Neural crest cell (in vitro differentiated cells): ENCODE data around the gene TMPRSS11A. TPM values are rescaled to one million over a fixed set of nuclear protein-coding genes. Genes with fewer than 3 reads are reported as not detected.

Experiments
- DNase-seq: peaks from one replicate; pipeline ENCODE4 v3.0.0; 2021; ENCODE audit warnings: low read depth, mixed read lengths, low spot score
- H3K27ac Mint-ChIP-seq: one replicate; pipeline ENCODE4 v1.8.0; 2021; ENCODE audit warnings: mild to moderate bottlenecking, mixed read lengths; ENCODE audit not compliant: unreplicated experiment
- H3K27me3 Mint-ChIP-seq: 2 replicates; pipeline ENCODE4 v1.8.0; 2021; ENCODE audit warnings: low read depth, mild to moderate bottlenecking, mixed read lengths
- H3K36me3 Mint-ChIP-seq: 2 replicates; pipeline ENCODE4 v1.8.0; 2021; ENCODE audit warnings: low read depth, mild to moderate bottlenecking, mixed read lengths
- H3K4me1 Mint-ChIP-seq: 2 replicates; pipeline ENCODE4 v1.8.0; 2021; ENCODE audit warnings: mixed read lengths
- H3K4me3 Mint-ChIP-seq: one replicate; pipeline ENCODE4 v1.8.0; 2021; ENCODE audit warnings: mild to moderate bottlenecking, mixed read lengths
- H3K9me3 Mint-ChIP-seq: 2 replicates; pipeline ENCODE4 v1.8.0; 2021; ENCODE audit warnings: mixed read lengths
- CTCF ChIP-seq: fragments of 200-600 bp; sonication (generic); conservative IDR thresholded peaks from 2 replicates; pipeline ENCODE4 v1.5.0; 2021; ENCODE audit warnings: antibody characterized with exemption, mild to moderate bottlenecking
- total RNA-seq: library from RNA; stranded (reverse); gene quantifications from 2 replicates; pipeline ENCODE4 v1.2.1, GENCODE V29; 2021

TMPRSS11A gene
- total RNA-seq, 1 donor from 2014 or later, result not detected

DNA sequence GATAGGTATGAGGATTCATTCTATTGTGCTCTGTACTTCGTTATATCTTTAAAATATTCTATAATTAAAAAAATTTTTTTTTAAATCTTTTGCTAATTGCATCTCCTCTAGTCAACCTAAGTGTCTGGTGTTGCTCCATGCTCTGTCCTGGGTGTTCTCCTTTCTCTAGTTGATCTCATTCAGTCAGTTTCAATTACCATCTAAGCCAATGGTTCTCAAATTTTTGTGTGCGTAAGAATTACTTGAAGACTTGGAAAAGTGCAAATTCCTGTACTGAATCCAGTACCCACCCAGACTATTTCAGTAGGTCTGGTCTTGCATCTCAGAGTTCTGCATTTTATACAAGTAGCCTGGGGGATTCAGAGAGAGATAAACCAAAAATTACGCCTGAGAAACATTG is 86.2 kb downstream of the TMPRSS11A start:
- no peak overlapping the region for H3K27ac Mint-ChIP-seq
- TF ChIP-seq CTCF, result no peak
- H3K9me3 Mint-ChIP-seq, result no peaks in the 10 kb centered on the region
- DNase-seq, result no peak
- no peaks in the 10 kb centered on the region for H3K36me3 Mint-ChIP-seq
- no peak overlapping the region for H3K4me3 Mint-ChIP-seq
- no peaks in the 10 kb centered on the region for H3K4me1 Mint-ChIP-seq
- no peaks in the 10 kb centered on the region for H3K27me3 Mint-ChIP-seq

- Mint-ChIP-seq H3K4me1 (no peaks in the 10 kb centered on the region), H3K27me3 (no peaks in the 10 kb centered on the region), H3K36me3 (no peaks in the 10 kb centered on the region), H3K27ac (no peak overlapping the region), H3K4me3 (no peak overlapping the region), H3K9me3 (no peaks in the 10 kb centered on the region)
- no peak for TF ChIP-seq CTCF
- no peak for DNase-seq
Observed at GRCh38 chr4:67874986-67875385, 88.3 kb downstream of the TMPRSS11A start.

- Mint-ChIP-seq H3K36me3 (no peaks in the 10 kb centered on the region), H3K9me3 (no peaks in the 10 kb centered on the region), H3K27ac (no peak overlapping the region), H3K4me3 (no peak overlapping the region), H3K27me3 (no peaks in the 10 kb centered on the region), H3K4me1 (no peaks in the 10 kb centered on the region)
- DNase-seq, result no peak
- TF ChIP-seq CTCF, result no peak
Observed at GRCh38 chr4:67873116-67873515, 90.2 kb downstream of the TMPRSS11A start.

DNA sequence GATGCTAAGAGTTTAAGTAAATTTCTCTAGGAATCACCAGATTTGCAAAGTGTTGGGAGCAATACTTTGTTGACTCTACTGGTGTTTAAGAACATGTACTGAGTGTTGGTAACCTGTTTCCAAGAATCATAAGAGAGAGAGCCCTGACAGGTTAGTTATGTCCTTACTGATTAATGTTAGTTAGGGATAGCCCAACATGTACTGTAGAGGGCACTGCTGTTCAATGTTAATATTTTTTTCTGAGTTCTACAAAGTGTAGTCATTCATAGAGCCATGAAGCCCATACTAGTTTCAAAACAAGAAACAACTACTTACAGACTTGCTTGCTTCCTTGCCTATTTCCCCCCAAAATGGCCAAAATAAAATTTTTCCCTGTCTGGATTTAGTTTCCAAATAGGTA is 91.4 kb downstream of the TMPRSS11A start:
- H3K9me3 Mint-ChIP-seq, result peaks cover 7% of the 10 kb centered on the region

GRCh38 chr4:67869580-67870190 is 93.6 kb downstream of the TMPRSS11A start:
- Mint-ChIP-seq H3K9me3 (peaks cover 11% of the 10 kb centered on the region), H3K27me3 (no peaks in the 10 kb centered on the region), H3K4me1 (no peaks in the 10 kb centered on the region), H3K27ac (no peak overlapping the region), H3K36me3 (no peaks in the 10 kb centered on the region), H3K4me3 (no peak overlapping the region)
- no peak for DNase-seq
- TF ChIP-seq CTCF, result no peak

More for the DNA sequence above, 91.4 kb downstream of the TMPRSS11A start:
- DNase-seq, result no peak
- no peak overlapping the region for H3K27ac Mint-ChIP-seq
- H3K36me3 Mint-ChIP-seq, result no peaks in the 10 kb centered on the region
- no peaks in the 10 kb centered on the region for H3K4me1 Mint-ChIP-seq
- TF ChIP-seq CTCF, result peak; percentile 64
- no peak overlapping the region for H3K4me3 Mint-ChIP-seq
- H3K27me3 Mint-ChIP-seq, result no peaks in the 10 kb centered on the region
